HUES6 (cell line): ENCODE results near the gene CCDC47.
A peak's percentile ranks its signal among the peaks of the same experiment; 100 is the strongest.

ENCODE experiments used
- H3K27ac ChIP-seq: 2 replicates; pipeline ENCODE4 v1.7.0; 2013; ENCODE audit warnings: low read depth, mild to moderate bottlenecking, low read length, inconsistent platforms
- H3K27me3 ChIP-seq: 2 replicates; pipeline ENCODE4 v1.6.1; 2013; ENCODE audit warnings: low read length; ENCODE audit not compliant: control insufficient read depth, insufficient read depth
- H3K36me3 ChIP-seq: 2 replicates; pipeline ENCODE4 v1.6.1; 2013; ENCODE audit warnings: low read length; ENCODE audit not compliant: control insufficient read depth, insufficient read depth
- H3K4me1 ChIP-seq: 2 replicates; pipeline ENCODE4 v1.6.1; 2013; ENCODE audit warnings: low read length; ENCODE audit not compliant: control insufficient read depth, insufficient read depth
- H3K4me3 ChIP-seq: 2 replicates; pipeline ENCODE4 v1.5.1; 2013; ENCODE audit warnings: low read depth, low read length
- H3K9ac ChIP-seq: one replicate; pipeline ENCODE4 v1.6.1; 2013; ENCODE audit warnings: mild to moderate bottlenecking, low read length
- H3K9me3 ChIP-seq: 2 replicates; pipeline ENCODE4 v1.6.1; 2013; ENCODE audit warnings: low read depth, low read length; ENCODE audit not compliant: control insufficient read depth, insufficient read depth

CCDC47 gene

DNA sequence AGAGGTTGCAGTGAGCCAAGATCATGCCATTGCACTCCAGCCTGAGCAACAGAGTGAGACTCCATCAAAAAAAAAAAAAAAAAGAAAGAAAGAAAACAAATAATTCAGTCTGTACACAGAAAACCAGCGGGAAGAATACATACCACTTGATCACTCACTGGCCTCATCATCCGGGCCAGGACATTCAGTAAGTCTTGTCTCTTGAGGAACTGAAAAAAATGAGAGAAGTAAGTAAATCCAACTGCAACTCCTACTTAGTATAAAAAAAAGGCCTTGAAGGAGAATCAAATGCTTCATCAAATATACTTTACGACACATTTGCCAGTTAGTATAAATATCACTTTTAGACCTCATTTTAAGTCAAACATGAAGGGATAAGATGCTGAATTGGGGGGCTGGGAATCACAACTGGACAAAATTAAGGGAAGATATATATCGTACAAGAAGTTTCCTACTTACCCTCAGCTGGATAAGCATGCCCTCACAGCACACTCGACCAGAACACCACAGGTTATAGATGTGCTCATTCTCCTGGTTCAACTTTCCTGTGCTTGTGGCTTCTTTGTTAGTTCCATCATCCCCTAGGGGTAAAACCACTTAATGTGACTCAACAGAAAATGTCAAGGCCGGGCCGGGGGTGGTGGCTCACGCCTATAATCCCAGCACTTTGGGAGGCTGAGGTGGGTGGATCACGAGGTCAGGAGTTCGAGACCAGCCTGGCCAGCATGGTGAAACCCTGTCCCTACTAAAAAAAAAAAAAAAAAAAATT, 12.4 kb downstream of the CCDC47 start:
- Histone ChIP-seq H3K9ac (no peak overlapping the region), H3K4me3 (no peak overlapping the region), H3K36me3 (peaks cover 87% of the 10 kb centered on the region), H3K9me3 (no peaks in the 10 kb centered on the region), H3K4me1 (no peaks in the 10 kb centered on the region), H3K27ac (no peak overlapping the region), H3K27me3 (no peaks in the 10 kb centered on the region)

DNA sequence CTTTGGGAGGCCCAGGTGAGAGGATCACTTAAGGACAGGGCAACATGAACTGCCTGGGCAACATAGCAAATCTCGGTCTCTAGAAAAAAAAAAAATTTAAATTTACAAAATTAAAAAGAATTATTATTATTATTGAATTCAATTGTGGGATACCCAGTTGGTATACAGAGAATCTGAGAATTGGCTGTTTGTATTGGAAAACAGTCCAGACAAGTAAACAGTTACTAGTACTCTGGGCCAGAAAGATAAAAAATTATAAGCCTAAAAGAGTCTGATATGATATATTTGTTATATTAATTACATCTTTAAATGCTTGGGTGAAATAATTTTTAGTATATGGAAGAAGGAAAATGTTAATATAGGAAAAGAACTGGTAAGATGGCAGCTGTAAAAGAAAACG, 15.0 kb downstream of the CCDC47 start:
- no peak overlapping the region for H3K27ac ChIP-seq
- H3K36me3 ChIP-seq: peaks cover 90% of the 10 kb centered on the region
- no peak overlapping the region for H3K9ac ChIP-seq

GRCh38 chr17:63754046-63754445, 19.4 kb downstream of the CCDC47 start:
- Histone ChIP-seq H3K27ac (no peak overlapping the region), H3K9ac (no peak overlapping the region), H3K9me3 (no peaks in the 10 kb centered on the region), H3K27me3 (no peaks in the 10 kb centered on the region), H3K36me3 (peaks cover 93% of the 10 kb centered on the region), H3K4me1 (no peaks in the 10 kb centered on the region), H3K4me3 (no peak overlapping the region)

More for the DNA sequence above, 15.0 kb downstream of the CCDC47 start:
- no peaks in the 10 kb centered on the region for H3K27me3 ChIP-seq
- H3K4me1 ChIP-seq: no peaks in the 10 kb centered on the region
- no peaks in the 10 kb centered on the region for H3K9me3 ChIP-seq
- no peak overlapping the region for H3K4me3 ChIP-seq

DNA sequence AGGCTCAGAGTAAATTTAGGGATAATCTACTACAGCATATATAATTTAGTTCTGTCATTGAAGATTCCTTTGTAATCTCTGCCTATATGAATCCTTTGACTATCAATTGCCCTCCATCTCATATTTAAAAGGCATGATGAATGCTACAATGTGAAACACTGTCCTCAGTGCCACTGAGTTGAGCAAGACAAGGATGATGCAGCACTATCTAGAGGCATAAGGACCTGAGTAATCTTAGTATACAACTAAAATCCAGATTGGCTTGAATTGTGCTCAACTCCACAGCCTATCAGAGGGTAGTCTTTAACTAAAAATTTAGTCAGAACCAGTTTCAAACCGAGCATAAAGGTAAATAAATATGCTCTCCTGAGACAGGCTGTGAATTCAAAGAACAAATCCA, 20.2 kb downstream of the CCDC47 start:
- Histone ChIP-seq H3K27me3 (no peaks in the 10 kb centered on the region), H3K9me3 (no peaks in the 10 kb centered on the region), H3K4me3 (no peak overlapping the region), H3K36me3 (peaks cover 91% of the 10 kb centered on the region), H3K27ac (no peak overlapping the region), H3K9ac (no peak overlapping the region), H3K4me1 (no peaks in the 10 kb centered on the region)

GRCh38 chr17:63752707-63753106, 20.7 kb downstream of the CCDC47 start:
- no peak overlapping the region for H3K4me3 ChIP-seq
- H3K4me1 ChIP-seq: no peaks in the 10 kb centered on the region
- H3K9ac ChIP-seq: no peak overlapping the region
- H3K36me3 ChIP-seq: peaks cover 91% of the 10 kb centered on the region
- no peak overlapping the region for H3K27ac ChIP-seq
- no peaks in the 10 kb centered on the region for H3K27me3 ChIP-seq
- H3K9me3 ChIP-seq: no peaks in the 10 kb centered on the region

GRCh38 chr17:63751806-63752205, 21.6 kb downstream of the CCDC47 start:
- no peaks in the 10 kb centered on the region for H3K27me3 ChIP-seq
- no peak overlapping the region for H3K9ac ChIP-seq
- peaks cover 91% of the 10 kb centered on the region for H3K36me3 ChIP-seq
- no peak overlapping the region for H3K27ac ChIP-seq
- no peaks in the 10 kb centered on the region for H3K4me1 ChIP-seq
- H3K4me3 ChIP-seq: no peak overlapping the region
- H3K9me3 ChIP-seq: no peaks in the 10 kb centered on the region

DNA sequence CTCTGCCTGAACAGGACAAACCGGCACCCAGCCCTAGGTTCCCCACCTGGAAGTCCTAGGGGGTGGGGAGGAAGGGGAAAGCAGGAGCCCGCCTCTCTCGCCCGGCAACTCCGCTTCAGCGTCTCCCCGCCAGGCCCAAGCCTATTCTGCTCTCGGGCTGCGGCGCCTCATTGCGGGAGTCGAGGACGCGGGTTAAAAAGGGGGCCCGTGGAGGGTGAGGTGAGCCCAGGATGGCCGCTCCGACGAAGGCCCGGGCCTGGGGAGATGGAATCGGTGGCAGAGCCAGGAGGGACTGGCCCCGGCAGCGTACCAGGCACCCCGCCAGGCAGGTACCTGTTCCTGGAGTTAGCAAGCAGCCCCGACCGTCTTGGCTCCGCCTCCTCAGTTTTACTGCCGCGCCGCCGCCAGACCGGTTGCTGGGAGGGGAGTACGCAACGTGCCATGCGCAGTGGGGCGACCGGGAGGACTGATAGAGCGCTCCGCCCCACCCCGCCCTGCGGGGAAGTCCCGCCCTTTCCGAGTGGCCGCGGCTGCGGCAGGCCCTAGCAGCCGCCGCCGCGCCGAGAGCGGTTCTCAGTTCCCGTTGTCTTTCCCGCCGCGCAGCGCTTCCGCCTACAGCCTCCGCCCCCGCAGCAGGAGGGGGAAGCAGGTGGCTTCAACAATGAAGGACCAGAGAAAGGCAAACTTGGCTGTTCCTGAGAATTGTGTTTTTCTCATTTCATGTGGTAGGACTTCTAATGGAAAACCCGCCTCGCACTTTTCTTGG, 31.8 kb downstream of the CCDC47 start, which contains the start of gene STRADA:
Gene STRADA (minus strand): TSS at position 392 of the 766 bp plus-strand sequence. CDS start 13,430 bp downstream, outside the sequence.
- H3K27ac ChIP-seq: peak within 1 kb of the TSS; percentile 83
- no peaks in the 10 kb centered on the region for H3K27me3 ChIP-seq
- 0 out of 2 replicates have a peak, but pooled peaks cover 3% of the 10 kb centered on the region for H3K4me1 ChIP-seq
- peak within 1 kb of the TSS; percentile 89 for H3K4me3 ChIP-seq
- H3K36me3 ChIP-seq: peaks cover 12% of the 10 kb centered on the region
- H3K9ac ChIP-seq: peak within 1 kb of the TSS; percentile 93
- H3K9me3 ChIP-seq: no peaks in the 10 kb centered on the region

DNA sequence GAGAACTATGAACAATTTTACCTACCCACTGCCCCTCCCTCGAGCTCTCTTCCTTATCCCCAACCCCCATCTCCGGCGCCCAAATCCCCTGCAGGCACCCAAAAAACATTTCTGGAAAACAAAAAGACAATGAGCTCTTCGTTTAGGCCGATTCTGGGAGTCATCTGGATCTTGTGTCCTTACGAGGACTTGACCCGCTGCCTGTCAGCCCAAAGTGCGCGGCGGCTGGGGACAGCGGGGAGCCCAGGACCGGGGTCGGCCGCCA, 32.3 kb downstream of the CCDC47 start:
- no peaks in the 10 kb centered on the region for H3K9me3 ChIP-seq
- peaks cover 7% of the 10 kb centered on the region for H3K36me3 ChIP-seq
- H3K27me3 ChIP-seq: no peaks in the 10 kb centered on the region
- 0 out of 2 replicates have a peak, but pooled peaks cover 3% of the 10 kb centered on the region for H3K4me1 ChIP-seq
- H3K27ac ChIP-seq: peak overlapping the region; percentile 83
- H3K4me3 ChIP-seq: peak overlapping the region; percentile 89
- H3K9ac ChIP-seq: peak overlapping the region; percentile 93

DNA sequence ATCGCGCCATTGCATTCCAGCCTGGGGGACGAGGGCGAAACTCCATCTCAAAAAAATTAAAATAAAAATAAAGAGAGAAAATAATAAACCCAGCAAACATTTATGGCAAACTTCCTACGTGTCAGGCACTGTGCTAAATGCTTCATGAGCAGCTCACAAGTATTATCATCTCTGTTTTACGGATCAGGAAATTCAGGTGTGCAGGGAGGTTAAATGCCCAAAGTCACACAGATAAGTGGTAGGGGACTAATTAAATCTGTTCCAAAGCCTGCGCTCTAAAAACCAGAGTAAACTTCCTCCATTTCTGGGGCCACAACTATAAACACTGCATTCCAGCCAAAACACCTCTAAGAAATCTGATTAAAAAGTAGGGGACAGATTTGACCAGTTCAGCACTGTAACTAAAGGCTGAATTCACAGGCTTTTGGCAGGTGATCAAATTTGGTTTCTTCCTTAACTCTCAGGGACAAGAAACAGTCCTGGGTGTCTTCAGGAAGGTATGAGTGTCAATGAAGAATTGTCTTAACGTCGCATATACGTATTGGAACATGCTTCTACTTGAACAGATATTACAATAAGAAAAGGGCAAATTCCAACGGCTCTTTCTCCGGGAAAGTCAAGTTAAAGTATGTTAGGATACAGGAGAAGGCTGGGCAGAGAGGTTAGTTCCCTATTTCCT, 32.8 kb downstream of the CCDC47 start:
- peaks cover 3% of the 10 kb centered on the region; the same call in 1 of the 2 replicates for H3K36me3 ChIP-seq
- H3K9me3 ChIP-seq: no peaks in the 10 kb centered on the region
- peak overlapping the region; percentile 93 for H3K9ac ChIP-seq
- H3K27ac ChIP-seq: no peak overlapping the region; the same call in 1 of the 2 replicates
- 0 out of 2 replicates have a peak, but pooled peaks cover 3% of the 10 kb centered on the region for H3K4me1 ChIP-seq
- H3K4me3 ChIP-seq: peak overlapping the region; percentile 89
- H3K27me3 ChIP-seq: no peaks in the 10 kb centered on the region

DNA sequence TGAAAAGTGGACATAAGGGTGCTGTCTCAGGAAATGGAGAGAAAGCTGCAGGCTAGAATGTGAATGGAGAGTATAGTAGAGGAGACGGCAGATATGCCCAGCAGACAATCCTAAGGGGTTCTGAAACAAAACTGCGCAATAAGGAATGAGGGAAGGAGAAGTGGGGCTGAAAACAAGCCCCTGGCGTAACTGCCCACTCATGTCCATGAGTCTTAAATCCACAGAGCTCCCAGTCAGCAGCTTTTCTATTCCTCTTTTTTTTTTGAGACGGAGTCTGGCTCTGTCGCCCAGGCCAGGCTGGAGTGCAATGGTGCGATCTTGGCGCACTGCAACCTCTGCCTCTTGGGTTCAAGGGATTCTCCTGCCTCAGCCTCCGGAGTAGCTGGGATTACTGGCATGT, 37.7 kb downstream of the CCDC47 start:
- Histone ChIP-seq H3K36me3 (no peaks in the 10 kb centered on the region), H3K27me3 (no peaks in the 10 kb centered on the region), H3K9me3 (no peaks in the 10 kb centered on the region), H3K4me3 (no peak overlapping the region), H3K9ac (no peak overlapping the region), H3K4me1 (0 out of 2 replicates have a peak, but pooled peaks cover 3% of the 10 kb centered on the region), H3K27ac (no peak overlapping the region)

GRCh38 chr17:63722403-63722802, 51.0 kb downstream of the CCDC47 start:
- no peaks in the 10 kb centered on the region for H3K27me3 ChIP-seq
- no peak overlapping the region for H3K4me3 ChIP-seq
- H3K9me3 ChIP-seq: no peaks in the 10 kb centered on the region
- H3K4me1 ChIP-seq: no peaks in the 10 kb centered on the region
- no peak overlapping the region for H3K27ac ChIP-seq
- peaks cover 17% of the 10 kb centered on the region for H3K36me3 ChIP-seq
- no peak overlapping the region for H3K9ac ChIP-seq
